Naive thymus-derived CD8-positive, alpha-beta T cell (primary cell): Measurements from ENCODE around the gene KIAA0586. TPM values are rescaled to one million over a fixed set of nuclear protein-coding genes. Genes with fewer than 3 reads are reported as not detected.
"Not testable (repeated sequence)": the region's sequence is repeated elsewhere in the genome, so short reads cannot be mapped to it uniquely, and the experiment has no call there.

Source experiments
- ATAC-seq, 2 donors: fragments of 150-1000 bp; cut with Tn5 transposase in 1 of 2; sonication (Bioruptor Pico), chemical (Tn5 transposase) in 1 of 2; 1 replicate in 1 of 2; 2 replicates in 1 of 2; pipeline ENCODE4 v1.10.0; 2021; ENCODE audit warnings: mild to moderate bottlenecking in 2 of 2, moderate library complexity in 2 of 2
- POLR2A ChIA-PET: fragments of 350-600 bp; sonication (Branson Sonifier 250); formaldehyde crosslinking; loops from one replicate; lab custom pipeline; 2021; ENCODE audit warnings: antibody characterized with exemption; lab: Charles Lee
- DNase-seq, 10 donors: peaks; one replicate each; pipeline versions ENCODE4 v3.0.0 to v3.0.0-alpha.2; 2020 to 2022
- H3K27ac Mint-ChIP-seq, 10 donors: one replicate each; pipeline ENCODE4 v1.8.0; 2020 to 2022; ENCODE audit warnings: mild to moderate bottlenecking in 10 of 10, mixed read lengths in 10 of 10, moderate library complexity in 4 of 10, inconsistent platforms in 1 of 10
- H3K27me3 Mint-ChIP-seq, 5 donors: one replicate each; pipeline ENCODE4 v1.8.0; 2021 to 2022; ENCODE audit warnings: mixed read lengths in 5 of 5
- H3K36me3 Mint-ChIP-seq, 3 donors: one replicate each; pipeline ENCODE4 v1.8.0; 2020 to 2022; ENCODE audit warnings: mixed read lengths in 3 of 3, mild to moderate bottlenecking in 2 of 3, inconsistent platforms in 1 of 3
- H3K4me1 Mint-ChIP-seq, 4 donors: one replicate each; pipeline ENCODE4 v1.8.0; 2021 to 2022; ENCODE audit warnings: mixed read lengths in 4 of 4
- H3K4me3 Mint-ChIP-seq, 10 donors: one replicate each; pipeline ENCODE4 v1.8.0; 2020 to 2022; ENCODE audit warnings: mild to moderate bottlenecking in 10 of 10, mixed read lengths in 10 of 10, moderate library complexity in 6 of 10, inconsistent platforms in 1 of 10
- H3K9me3 Mint-ChIP-seq, 9 donors: one replicate each; pipeline ENCODE4 v1.8.0; 2020 to 2022; ENCODE audit warnings: mixed read lengths in 9 of 9, mild to moderate bottlenecking in 3 of 9, inconsistent platforms in 1 of 9, moderate library complexity in 1 of 9
- polyA plus RNA-seq, 3 donors: library from polyadenylated mRNA; unstranded; fragments of 300-500 nt; fragmentation: Illumina TruSeq; gene quantifications; one replicate each; pipeline ENCODE4 v1.2.3, GENCODE V29; 2021
- total RNA-seq, 8 experiments: library from RNA in 2 of 8; stranded (reverse) in 2 of 8; gene quantifications; one replicate each; pipeline ENCODE4 v1.2.3 and lab custom pipeline; 2021 to 2026

KIAA0586 gene
- total and polyA plus RNA-seq, 5 experiments from 2014 or later: 19.1 to 45.4 (median 30.5) TPM

DNA sequence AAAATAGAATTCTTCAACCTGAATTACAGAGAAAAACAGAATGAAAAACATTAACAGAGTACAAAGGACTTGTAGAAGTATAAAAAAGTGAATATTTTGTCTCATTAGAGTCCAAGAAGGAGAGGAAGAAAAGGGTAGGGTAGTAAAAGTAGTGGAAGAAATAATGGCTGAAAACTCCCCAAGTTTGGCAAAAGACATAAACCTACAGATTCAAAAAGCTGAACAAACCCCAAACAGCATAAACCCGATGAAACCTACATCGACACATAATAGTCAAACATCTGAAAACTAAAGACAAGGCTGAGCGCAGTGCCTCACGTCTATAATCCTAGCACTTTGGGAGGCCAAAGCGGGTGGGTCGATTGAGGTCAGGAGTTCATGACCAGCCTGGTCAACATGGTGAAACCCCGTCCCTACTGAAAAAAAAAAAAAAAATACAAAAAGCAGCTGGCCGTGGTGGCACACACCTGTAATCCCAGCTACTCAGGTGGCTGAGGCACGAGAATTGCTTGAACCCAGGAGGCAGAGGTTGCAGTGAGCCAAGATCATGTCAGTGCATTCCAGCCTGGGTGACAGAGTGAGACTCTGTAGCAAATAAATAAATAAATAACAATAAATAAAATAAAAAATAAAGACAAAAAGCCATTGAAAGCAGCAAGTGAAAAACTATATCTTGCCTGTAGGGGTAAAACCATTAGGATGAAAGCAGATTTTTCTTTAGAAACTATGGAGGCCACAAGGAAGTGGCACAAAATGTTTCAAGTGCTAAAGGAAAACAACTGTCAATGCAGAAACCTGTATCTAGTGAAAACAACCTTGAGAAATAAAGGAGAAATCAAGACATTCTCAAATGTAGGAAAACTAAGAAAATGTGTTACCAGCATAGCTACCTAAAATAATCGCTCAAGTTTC is 11.6 kb upstream of the KIAA0586 start:
- peaks cover 0 to 3% (median 0%) of the 10 kb centered on the region in 9 donors for H3K9me3 Mint-ChIP-seq
- peak overlapping the region in 3 of 10 donors; percentile 12 to 48 (median 43) for H3K27ac Mint-ChIP-seq
- DNase-seq: no peak
- no peaks in the 10 kb centered on the region for H3K27me3 Mint-ChIP-seq
- POLR2A ChIA-PET: interaction anchor here (0.6 kb wide), 1 partner anchor 118 kb away, joined by 5 read pairs; the partner anchor contains the start of gene ARID4A
- no peak overlapping the region for H3K4me3 Mint-ChIP-seq
- no peak for ATAC-seq
- peaks cover 14 to 22% (median 15%) of the 10 kb centered on the region in 4 donors for H3K4me1 Mint-ChIP-seq
- peaks cover 11 to 75% (median 25%) of the 10 kb centered on the region in 3 donors for H3K36me3 Mint-ChIP-seq

DNA sequence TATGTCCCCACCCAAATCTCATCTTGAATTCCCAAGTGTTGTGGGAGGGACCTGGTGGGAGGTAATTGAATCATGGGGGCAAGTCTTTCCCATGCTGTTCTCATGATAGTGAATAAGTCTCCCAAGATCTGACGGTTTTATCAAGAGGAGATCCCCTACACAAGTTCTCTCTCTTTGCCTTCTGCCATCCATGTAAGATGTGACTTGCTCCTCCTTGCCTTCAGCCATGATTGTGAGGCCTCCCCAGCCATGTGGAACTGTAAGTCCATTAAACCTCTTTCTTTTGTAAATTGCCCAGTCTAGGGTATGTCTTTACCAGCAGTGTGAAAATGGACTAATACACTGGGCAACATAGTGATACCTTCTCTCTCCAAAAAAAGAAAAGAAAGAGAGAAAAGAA is 10.6 kb upstream of the KIAA0586 start:
- POLR2A ChIA-PET: interaction anchor here (0.6 to 1.0 kb wide), 4 partner anchors 10 to 119 kb away, joined by 3 to 5 read pairs (median 4); partner anchors contain the start of gene ARID4A
- Mint-ChIP-seq H3K27ac (peak overlapping the region in 4 of 10 donors; percentile 11 to 80 (median 42)), H3K4me1 (peaks cover 14 to 22% (median 17%) of the 10 kb centered on the region in 4 donors), H3K36me3 (peaks cover 11 to 74% (median 23%) of the 10 kb centered on the region in 3 donors)
- H3K9me3 Mint-ChIP-seq, DNase-seq, ATAC-seq, H3K4me3 Mint-ChIP-seq, H3K27me3 Mint-ChIP-seq: not testable (repeated sequence)

DNA sequence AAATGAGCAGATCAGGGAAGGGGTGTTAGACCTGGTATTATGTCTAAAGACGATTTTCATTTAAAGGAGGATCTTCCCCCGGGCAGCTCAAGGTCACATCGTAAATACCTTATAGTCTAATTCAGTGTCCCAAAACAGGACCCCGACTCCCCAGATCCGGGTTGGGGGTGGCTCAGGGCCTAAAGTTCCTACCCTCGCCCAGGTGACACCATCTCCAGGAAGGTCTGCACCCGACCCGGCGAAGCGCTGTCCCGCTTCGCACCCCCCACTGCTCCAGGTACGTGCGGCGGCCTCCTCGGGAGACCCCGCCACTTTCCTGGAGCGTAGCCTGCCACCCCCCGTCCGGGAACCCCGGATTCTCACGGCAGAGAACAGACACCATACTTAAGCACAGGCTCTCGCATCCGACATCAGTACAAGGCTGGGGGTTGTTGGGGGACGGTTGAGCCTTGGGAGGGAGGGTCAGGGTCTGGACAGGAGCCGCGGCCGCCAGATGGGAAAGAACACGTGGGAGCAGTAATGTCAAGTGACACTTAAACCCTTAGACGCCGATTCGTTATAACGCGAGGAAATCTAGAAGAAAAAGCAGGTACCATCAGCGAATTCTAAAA is 744 bp upstream of the KIAA0586 start:
- H3K27ac Mint-ChIP-seq: peak overlapping the region; percentile 90 to 99 (median 96)
- peaks cover 0 to 2% (median 0%) of the 10 kb centered on the region in 9 donors for H3K9me3 Mint-ChIP-seq
- POLR2A ChIA-PET: interaction anchor here (0.5 to 2.7 kb wide), 14 partner anchors 10 to 1847 kb away, joined by 3 to 46 read pairs (median 4); partner anchors contain the start of genes ACTR10, AP5M1, ARID4A and DAAM1
- peak overlapping the region; percentile 78 to 96 (median 90) for H3K4me3 Mint-ChIP-seq
- peaks cover 0 to 35% (median 6%) of the 10 kb centered on the region in 3 donors for H3K36me3 Mint-ChIP-seq
- peaks cover 0 to 2% (median 0%) of the 10 kb centered on the region in 5 donors for H3K27me3 Mint-ChIP-seq
- peak in 7 of 10 donors; percentile 13 to 71 (median 27) for DNase-seq
- peak; percentile 13 to 31 for ATAC-seq
- peaks cover 8 to 51% (median 42%) of the 10 kb centered on the region in 4 donors for H3K4me1 Mint-ChIP-seq

DNA sequence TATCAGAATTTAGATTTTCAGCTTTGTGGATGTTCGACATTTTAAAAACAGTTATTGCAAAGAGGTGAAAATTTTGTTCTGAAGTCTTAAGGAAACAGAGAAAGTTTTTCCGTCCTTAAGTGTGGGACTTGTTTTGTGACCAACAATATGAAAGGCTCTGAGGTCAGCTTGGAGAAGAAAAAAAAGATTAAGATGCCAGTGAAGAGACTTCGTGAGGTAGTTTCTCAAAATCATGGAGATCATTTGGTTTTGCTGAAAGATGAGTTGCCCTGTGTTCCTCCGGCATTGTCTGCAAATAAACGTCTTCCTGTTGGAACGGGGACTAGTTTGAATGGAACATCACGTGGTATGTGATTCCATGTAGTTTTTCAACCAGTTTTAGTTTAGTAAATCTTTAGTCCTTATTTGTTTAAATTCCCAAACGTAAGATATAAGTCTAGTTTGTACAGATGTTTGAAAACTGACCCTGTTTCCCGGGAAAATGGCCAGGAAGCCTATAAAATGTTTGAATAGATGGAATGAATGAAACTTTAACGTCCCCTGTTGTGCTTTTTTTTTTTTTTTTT is 682 bp downstream of the KIAA0586 start:
- peak overlapping the region; percentile 78 to 96 (median 90) for H3K4me3 Mint-ChIP-seq
- POLR2A ChIA-PET: interaction anchor here (0.6 to 2.7 kb wide), 13 partner anchors 16 to 1821 kb away, joined by 3 to 46 read pairs (median 3); partner anchors contain the start of genes ACTR10, AP5M1, ARID4A and DAAM1
- ATAC-seq (no peak), DNase-seq (peak in 2 of 10 donors; percentile 11)
- peaks cover 0 to 33% (median 7%) of the 10 kb centered on the region in 3 donors for H3K36me3 Mint-ChIP-seq
- peaks cover 0 to 2% (median 0%) of the 10 kb centered on the region in 5 donors for H3K27me3 Mint-ChIP-seq
- H3K4me1 Mint-ChIP-seq: peaks cover 10 to 53% (median 43%) of the 10 kb centered on the region in 4 donors
- H3K27ac Mint-ChIP-seq: peak overlapping the region; percentile 90 to 99 (median 96)
- H3K9me3 Mint-ChIP-seq: peaks cover 0 to 2% (median 0%) of the 10 kb centered on the region in 9 donors

DNA sequence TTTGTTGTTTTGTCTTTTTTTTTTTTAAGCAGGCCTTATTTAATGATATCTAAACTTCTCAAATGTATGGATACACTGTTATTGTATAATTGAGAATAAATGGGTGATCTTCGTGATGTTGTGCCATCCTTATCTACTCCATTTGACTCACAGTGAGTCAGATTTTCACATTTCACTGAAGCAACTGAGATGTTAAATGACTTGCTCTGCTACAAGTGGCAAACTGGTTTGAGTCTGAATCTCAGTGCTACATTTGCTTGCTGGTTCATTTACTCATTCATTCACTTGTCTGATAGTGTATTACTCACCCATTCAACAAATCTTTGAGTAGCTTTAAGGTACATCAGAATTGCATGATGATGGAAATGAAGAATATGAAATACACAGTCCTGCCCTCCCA is 2.6 kb downstream of the KIAA0586 start:
- POLR2A ChIA-PET: no interaction called here

DNA sequence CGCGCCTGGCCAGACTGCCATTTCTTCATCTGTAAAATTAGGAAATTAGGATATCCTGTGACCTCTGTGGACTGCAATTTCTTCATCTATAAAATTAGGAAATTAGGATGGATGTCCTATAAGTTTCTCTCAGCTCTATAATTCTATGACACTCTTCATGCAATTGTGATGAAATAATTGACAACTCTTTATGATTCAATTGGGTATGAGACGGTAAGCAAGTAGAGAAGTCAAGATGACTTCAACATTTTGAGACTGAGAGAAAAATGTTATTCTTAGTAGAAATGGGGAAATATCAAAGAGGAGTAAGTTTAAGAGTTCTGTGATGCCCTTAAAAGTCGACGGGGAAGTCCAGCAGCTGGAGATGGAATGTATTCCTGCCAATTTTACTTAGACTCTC is 12.0 kb downstream of the KIAA0586 start:
- Mint-ChIP-seq H3K4me3 (no peak overlapping the region), H3K27ac (peak overlapping the region in 2 of 10 donors; percentile 4 to 24), H3K36me3 (peaks cover 0 to 88% (median 8%) of the 10 kb centered on the region in 3 donors), H3K27me3 (no peaks in the 10 kb centered on the region), H3K9me3 (no peaks in the 10 kb centered on the region), H3K4me1 (peaks cover 4 to 10% (median 8%) of the 10 kb centered on the region in 4 donors)
- DNase-seq: no peak
- POLR2A ChIA-PET: no interaction called here
- ATAC-seq: no peak

More for the DNA sequence above, 2.6 kb downstream of the KIAA0586 start:
- peak overlapping the region in 5 of 10 donors; percentile 18 to 63 (median 45) for H3K27ac Mint-ChIP-seq
- H3K36me3 Mint-ChIP-seq: peaks cover 0 to 36% (median 16%) of the 10 kb centered on the region in 3 donors
- H3K9me3 Mint-ChIP-seq: peaks cover 0 to 2% (median 0%) of the 10 kb centered on the region in 9 donors
- peaks cover 6 to 48% (median 40%) of the 10 kb centered on the region in 4 donors for H3K4me1 Mint-ChIP-seq
- DNase-seq: no peak
- ATAC-seq: no peak
- peak overlapping the region in 5 of 10 donors; percentile 24 to 92 (median 78) for H3K4me3 Mint-ChIP-seq
- peaks cover 0 to 2% (median 0%) of the 10 kb centered on the region in 5 donors for H3K27me3 Mint-ChIP-seq

DNA sequence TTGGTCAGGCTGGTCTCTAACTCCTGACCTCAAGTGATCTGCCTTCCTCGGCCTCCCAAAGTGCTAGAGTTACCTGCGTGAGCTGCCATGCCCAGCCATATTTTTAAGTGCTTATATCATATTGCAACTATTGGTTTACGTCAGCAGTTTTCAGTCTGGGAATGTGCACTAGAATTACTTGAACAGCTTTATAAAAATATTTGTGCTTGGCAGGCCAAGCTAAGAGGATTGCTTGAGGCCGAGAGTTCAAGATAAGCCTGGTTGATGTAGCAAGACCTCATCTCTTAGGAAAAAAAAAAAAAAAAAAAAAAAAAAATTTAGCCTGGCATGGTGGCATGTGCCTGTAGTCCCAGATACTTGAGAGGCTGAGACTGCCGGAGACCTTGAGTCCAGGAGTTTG is 17.1 kb downstream of the KIAA0586 start:
- no peak for DNase-seq
- POLR2A ChIA-PET: no interaction called here
- Mint-ChIP-seq H3K9me3 (no peaks in the 10 kb centered on the region), H3K27me3 (no peaks in the 10 kb centered on the region), H3K27ac (no peak overlapping the region), H3K4me3 (no peak overlapping the region), H3K4me1 (no peaks in the 10 kb centered on the region), H3K36me3 (peaks cover 0 to 70% (median 11%) of the 10 kb centered on the region in 3 donors)
- no peak for ATAC-seq

DNA sequence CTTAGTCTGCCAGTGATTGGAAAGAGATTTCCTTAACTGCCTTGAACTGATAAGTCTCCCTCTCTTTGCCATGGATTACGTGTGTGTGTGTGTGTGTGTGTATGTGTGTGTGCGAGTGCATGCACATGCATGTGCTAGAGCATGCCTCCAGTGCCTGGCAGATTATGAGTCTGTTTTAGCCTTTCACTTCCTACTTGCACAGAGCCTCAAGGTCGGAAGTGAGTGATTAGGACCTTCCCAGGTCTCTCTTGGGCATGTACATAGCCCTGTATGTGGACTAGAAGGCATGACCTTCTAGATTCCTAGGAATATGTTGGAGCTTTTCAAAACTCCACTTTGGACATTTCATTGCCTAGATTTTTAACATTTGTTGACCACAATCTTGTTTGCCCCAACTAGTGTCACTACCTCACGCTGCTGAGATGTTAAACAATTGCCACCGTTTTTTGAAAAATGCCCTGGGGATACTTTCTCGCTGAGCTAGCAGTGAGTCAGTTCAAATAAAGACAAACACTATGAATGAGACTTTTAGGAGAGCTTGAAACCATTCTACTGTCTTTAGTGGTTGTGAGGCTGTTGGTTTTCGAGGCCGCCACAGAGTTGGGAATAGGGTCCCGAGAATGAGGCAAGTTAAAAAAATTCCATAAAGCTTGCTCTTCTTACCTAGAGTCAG is 28.2 kb downstream of the KIAA0586 start:
- DNase-seq: no peak
- peak overlapping the region in 1 of 10 donors; percentile 5 for H3K27ac Mint-ChIP-seq
- no peak for ATAC-seq
- peaks cover 0 to 3% (median 0%) of the 10 kb centered on the region in 9 donors for H3K9me3 Mint-ChIP-seq
- peaks cover 0 to 6% (median 2%) of the 10 kb centered on the region in 4 donors for H3K4me1 Mint-ChIP-seq
- no peak overlapping the region for H3K4me3 Mint-ChIP-seq
- POLR2A ChIA-PET: no interaction called here
- no peaks in the 10 kb centered on the region for H3K27me3 Mint-ChIP-seq
- H3K36me3 Mint-ChIP-seq: peaks cover 21 to 89% (median 43%) of the 10 kb centered on the region in 3 donors

DNA sequence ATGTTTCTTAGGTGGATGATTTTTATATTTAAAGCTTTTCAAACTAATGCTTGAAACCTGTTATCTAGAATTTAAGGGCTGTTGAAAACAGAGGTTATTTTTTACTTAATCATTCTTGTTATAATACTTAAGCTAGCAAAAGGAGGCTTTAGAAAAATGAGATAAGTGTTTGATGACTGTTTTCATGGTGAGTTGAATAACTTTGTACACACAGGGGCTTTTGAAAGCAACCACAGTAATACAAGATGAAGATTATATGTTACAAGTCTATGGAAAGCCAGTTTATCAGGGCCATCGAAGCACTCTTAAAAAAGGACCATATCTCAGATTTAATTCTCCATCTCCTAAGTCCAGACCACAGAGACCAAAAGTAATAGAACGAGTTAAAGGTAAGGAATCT is 33.3 kb downstream of the KIAA0586 start:
- H3K4me3 Mint-ChIP-seq: no peak overlapping the region
- no peaks in the 10 kb centered on the region for H3K9me3 Mint-ChIP-seq
- no peak overlapping the region for H3K27ac Mint-ChIP-seq
- ATAC-seq (no peak), DNase-seq (no peak)
- H3K36me3 Mint-ChIP-seq: peaks cover 7 to 90% (median 32%) of the 10 kb centered on the region in 3 donors
- peaks cover 0 to 6% (median 2%) of the 10 kb centered on the region in 4 donors for H3K4me1 Mint-ChIP-seq
- POLR2A ChIA-PET: no interaction called here
- H3K27me3 Mint-ChIP-seq: no peaks in the 10 kb centered on the region

DNA sequence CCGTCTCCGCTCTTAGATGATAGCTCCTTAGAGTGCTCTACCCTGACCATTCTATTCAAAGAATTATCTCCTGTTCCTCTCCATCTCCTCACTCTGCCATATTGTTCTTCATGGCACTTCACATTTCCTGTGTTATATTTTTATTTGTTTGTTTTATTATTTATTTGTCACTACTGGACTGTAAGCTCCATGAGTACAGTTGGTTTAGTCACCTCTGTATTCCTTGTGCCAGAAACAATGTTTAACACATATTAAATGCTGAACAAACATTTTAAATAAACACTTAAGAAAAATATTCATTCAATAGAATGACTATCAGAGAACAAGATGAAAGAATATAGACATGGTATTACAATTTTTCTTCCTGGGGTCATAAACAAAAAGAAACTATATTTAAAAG is 35.6 kb downstream of the KIAA0586 start:
- DNase-seq (no peak), ATAC-seq (no peak)
- Mint-ChIP-seq H3K27me3 (no peaks in the 10 kb centered on the region), H3K9me3 (no peaks in the 10 kb centered on the region), H3K36me3 (peaks cover 7 to 86% (median 25%) of the 10 kb centered on the region in 3 donors), H3K27ac (peak overlapping the region in 1 of 10 donors; percentile 32), H3K4me3 (no peak overlapping the region), H3K4me1 (peaks cover 0 to 6% (median 2%) of the 10 kb centered on the region in 4 donors)
- POLR2A ChIA-PET: no interaction called here

DNA sequence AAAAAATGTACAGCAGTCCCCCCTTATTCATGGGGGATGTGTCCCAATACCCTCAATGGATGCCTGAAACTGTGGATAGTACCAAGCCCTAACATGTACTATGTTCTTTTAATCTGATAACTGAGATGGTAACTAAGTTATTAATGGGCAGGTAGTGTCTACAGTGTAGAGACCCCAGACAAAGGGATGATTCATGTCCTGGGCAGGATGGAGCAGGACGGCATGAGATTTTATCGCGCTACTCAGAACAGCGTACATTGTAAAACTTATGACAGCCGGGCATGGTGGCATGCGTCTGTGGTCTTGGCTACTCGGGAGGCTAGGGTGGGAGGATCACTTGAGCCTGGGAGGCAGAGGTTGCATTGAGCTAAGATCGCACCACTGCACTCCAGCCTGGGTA is 37.1 kb downstream of the KIAA0586 start:
- ATAC-seq: no peak
- POLR2A ChIA-PET: no interaction called here
- Mint-ChIP-seq H3K4me1 (peaks cover 0 to 6% (median 3%) of the 10 kb centered on the region in 4 donors), H3K27me3 (no peaks in the 10 kb centered on the region), H3K9me3 (no peaks in the 10 kb centered on the region), H3K27ac (no peak overlapping the region), H3K36me3 (peaks cover 7 to 89% (median 25%) of the 10 kb centered on the region in 3 donors), H3K4me3 (no peak overlapping the region)
- no peak for DNase-seq
